PC-9 (cell line): ENCODE results near the gene TMEM18. TPM values are rescaled to one million over a fixed set of nuclear protein-coding genes. Genes with fewer than 3 reads are reported as not detected.
A peak's percentile ranks its signal among the peaks of the same experiment; 100 is the strongest.

ENCODE experiments used
- BruUV-seq: library from RNA; stranded (reverse); fragments of 400-500 nt; replicated peaks from 2 replicates; lab custom pipeline; 2021; lab: Mats Ljungman, UMichigan
- CTCF ChIA-PET: fragments of 300-600 bp; sonication (Branson Sonifier 250); formaldehyde crosslinking; loops from one replicate; lab custom pipeline; 2022; ENCODE audit warnings: antibody characterized with exemption; lab: Charles Lee
- POLR2A ChIA-PET: fragments of 300-600 bp; sonication (Branson Sonifier 250); formaldehyde crosslinking; loops from one replicate; lab custom pipeline; 2022; ENCODE audit warnings: antibody characterized with exemption; ENCODE audit not compliant: unreplicated experiment; lab: Charles Lee
- DNase-seq, 2 experiments: peaks; one replicate each; pipeline versions ENCODE4 v3.0.0 to v3.0.0-alpha.2; 2015 to 2022; ENCODE audit warnings: mixed read lengths in 1 of 2
- H2AFZ ChIP-seq: fragments of 200-600 bp; sonication (generic); 2 replicates; pipeline ENCODE4 v1.8.1; 2017; ENCODE audit warnings: antibody characterized with exemption
- H3F3A ChIP-seq: fragments of 200-600 bp; sonication (generic); 2 replicates; pipeline ENCODE4 v1.8.1; 2017; ENCODE audit warnings: antibody characterized with exemption, mild to moderate bottlenecking, low read depth; ENCODE audit not compliant: insufficient read depth
- H3K27ac ChIP-seq: fragments of 200-600 bp; sonication (generic); 2 replicates; pipeline ENCODE4 v1.6.1; 2016; ENCODE audit warnings: mixed run types
- H3K27me3 ChIP-seq: fragments of 200-600 bp; sonication (generic); 2 replicates; pipeline ENCODE4 v1.6.1; 2016; ENCODE audit warnings: low read depth, mixed run types; ENCODE audit not compliant: insufficient read depth
- H3K36me3 ChIP-seq: fragments of 200-600 bp; sonication (generic); 2 replicates; pipeline ENCODE4 v1.6.1; 2016; ENCODE audit warnings: low read depth, mixed run types
- H3K4me1 ChIP-seq: fragments of 200-600 bp; sonication (generic); replicated peaks from 2 replicates; pipeline ENCODE4 v1.6.1; 2016; ENCODE audit warnings: mixed run types; ENCODE audit not compliant: insufficient read depth
- H3K4me2 ChIP-seq: fragments of 200-600 bp; sonication (generic); 2 replicates; pipeline ENCODE4 v1.6.1; 2017; ENCODE audit warnings: mixed run types
- H3K4me3 ChIP-seq: fragments of 200-600 bp; sonication (generic); 2 replicates; pipeline ENCODE4 v1.6.1; 2016; ENCODE audit warnings: mixed run types
- H3K79me2 ChIP-seq: fragments of 200-600 bp; sonication (generic); 2 replicates; pipeline ENCODE4 v1.6.1; 2017; ENCODE audit warnings: low read depth, mixed run types
- H3K9me2 ChIP-seq: fragments of 200-600 bp; sonication (generic); 2 replicates; pipeline ENCODE4 v1.8.1; 2017; ENCODE audit warnings: mild to moderate bottlenecking; ENCODE audit not compliant: insufficient read depth
- H3K9me3 ChIP-seq: fragments of 200-600 bp; sonication (generic); 2 replicates; pipeline ENCODE4 v1.8.1; 2016; ENCODE audit warnings: low read depth; ENCODE audit not compliant: insufficient read depth
- H4K20me1 ChIP-seq: fragments of 200-600 bp; sonication (generic); 2 replicates; pipeline ENCODE4 v1.8.1; 2017; ENCODE audit not compliant: insufficient read depth
- EZH2 ChIP-seq: fragments of 200-600 bp; sonication (generic); IDR thresholded peaks from 2 replicates; pipeline ENCODE4 v1.8.0; 2017; ENCODE audit warnings: antibody characterized with exemption, low read depth
- intact Hi-C: fragments of 100-400 bp; cut with micrococcal nuclease; formaldehyde crosslinking; loops from one replicate; pipeline ENCODE4 v1.10.0; 2022; ENCODE audit not compliant: unreplicated experiment
- total RNA-seq: library from RNA; stranded (reverse); gene quantifications from 2 replicates; pipeline ENCODE4 v1.2.3, GENCODE V29; 2021
- TF ChIP-seq, protein P1 (sequence below): fragments of 200-600 bp; sonication (generic); conservative IDR thresholded peaks from 2 replicates; pipeline ENCODE4 v1.6.1; 2017; ENCODE audit warnings: mixed run types, antibody characterized with exemption, mild to moderate bottlenecking, moderate library complexity

TMEM18 gene
- total RNA-seq, 1 experiment from 2014 or later = 30.5 TPM

DNA sequence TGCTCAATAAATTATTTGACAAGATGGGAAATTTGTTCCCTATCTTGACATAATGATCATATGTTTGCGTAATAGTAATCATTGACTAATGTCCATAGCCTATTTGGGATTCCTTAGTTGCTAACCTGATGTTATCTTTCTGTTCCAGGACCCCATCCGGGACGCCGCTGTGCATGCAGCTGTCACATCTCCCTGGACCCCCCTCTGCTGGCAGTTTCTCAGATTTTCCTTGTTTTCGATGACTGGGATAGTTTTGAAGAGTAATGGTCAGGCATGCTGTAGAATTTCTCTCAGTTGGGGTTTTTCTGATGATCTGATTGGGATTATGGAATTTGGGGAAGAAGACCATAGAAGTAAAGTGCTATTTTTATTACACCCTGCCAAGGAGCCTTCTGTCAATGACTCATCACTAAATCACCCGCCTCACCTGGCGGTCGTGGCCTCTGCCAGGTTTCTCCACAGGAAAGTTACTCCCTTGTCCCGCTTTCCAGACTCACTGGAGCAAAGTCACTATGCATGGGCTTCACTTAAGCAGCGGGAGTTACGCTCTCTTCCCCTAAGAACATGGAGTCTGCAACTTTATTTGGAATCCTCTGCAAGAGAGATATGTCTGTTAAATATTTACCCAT lies 19.9 kb upstream of the TMEM18 start:
- DNase-seq = peak; percentile 17 to 47
- H3K79me2 ChIP-seq = no peaks in the 10 kb centered on the region
- H3K36me3 ChIP-seq = no peaks in the 10 kb centered on the region
- ChIA-PET CTCF (no interaction called here), POLR2A (no interaction called here)
- no peaks in the 10 kb centered on the region for H3F3A ChIP-seq
- no peaks in the 10 kb centered on the region for H4K20me1 ChIP-seq
- H3K9me2 ChIP-seq = no peaks in the 10 kb centered on the region
- no peak for TF ChIP-seq EZH2
- H2AFZ ChIP-seq = no peak overlapping the region
- H3K27ac ChIP-seq = no peak overlapping the region
- intact Hi-C loops = no loop called here
- H3K9me3 ChIP-seq = no peaks in the 10 kb centered on the region
- H3K27me3 ChIP-seq = peaks cover 41% of the 10 kb centered on the region
- no TSS peak for BruUV-seq
- H3K4me3 ChIP-seq = no peak overlapping the region
- peaks cover 5% of the 10 kb centered on the region; the same call in 1 of the 2 replicates for H3K4me1 ChIP-seq
- no peak overlapping the region for H3K4me2 ChIP-seq

- CTCF ChIA-PET = no interaction called here
- Histone ChIP-seq H3K4me2 (no peak overlapping the region), H3K9me2 (no peaks in the 10 kb centered on the region), H3K4me1 (peaks cover 5% of the 10 kb centered on the region; the same call in 1 of the 2 replicates), H3K9me3 (no peaks in the 10 kb centered on the region), H3F3A (no peaks in the 10 kb centered on the region), H3K27ac (no peak overlapping the region), H4K20me1 (no peaks in the 10 kb centered on the region), H3K79me2 (no peaks in the 10 kb centered on the region), H2AFZ (no peak overlapping the region), H3K4me3 (no peak overlapping the region), H3K27me3 (peaks cover 41% of the 10 kb centered on the region), H3K36me3 (no peaks in the 10 kb centered on the region)
- POLR2A ChIA-PET = no interaction called here
- no peak for TF ChIP-seq EZH2
- TF ChIP-seq, protein P1, sequence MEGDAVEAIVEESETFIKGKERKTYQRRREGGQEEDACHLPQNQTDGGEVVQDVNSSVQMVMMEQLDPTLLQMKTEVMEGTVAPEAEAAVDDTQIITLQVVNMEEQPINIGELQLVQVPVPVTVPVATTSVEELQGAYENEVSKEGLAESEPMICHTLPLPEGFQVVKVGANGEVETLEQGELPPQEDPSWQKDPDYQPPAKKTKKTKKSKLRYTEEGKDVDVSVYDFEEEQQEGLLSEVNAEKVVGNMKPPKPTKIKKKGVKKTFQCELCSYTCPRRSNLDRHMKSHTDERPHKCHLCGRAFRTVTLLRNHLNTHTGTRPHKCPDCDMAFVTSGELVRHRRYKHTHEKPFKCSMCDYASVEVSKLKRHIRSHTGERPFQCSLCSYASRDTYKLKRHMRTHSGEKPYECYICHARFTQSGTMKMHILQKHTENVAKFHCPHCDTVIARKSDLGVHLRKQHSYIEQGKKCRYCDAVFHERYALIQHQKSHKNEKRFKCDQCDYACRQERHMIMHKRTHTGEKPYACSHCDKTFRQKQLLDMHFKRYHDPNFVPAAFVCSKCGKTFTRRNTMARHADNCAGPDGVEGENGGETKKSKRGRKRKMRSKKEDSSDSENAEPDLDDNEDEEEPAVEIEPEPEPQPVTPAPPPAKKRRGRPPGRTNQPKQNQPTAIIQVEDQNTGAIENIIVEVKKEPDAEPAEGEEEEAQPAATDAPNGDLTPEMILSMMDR = no peak
- no peak for DNase-seq
- BruUV-seq = no TSS peak
- intact Hi-C loops = no loop called here
Measured at GRCh38 chr2:696463-696862, 19.3 kb upstream of the TMEM18 start.

DNA sequence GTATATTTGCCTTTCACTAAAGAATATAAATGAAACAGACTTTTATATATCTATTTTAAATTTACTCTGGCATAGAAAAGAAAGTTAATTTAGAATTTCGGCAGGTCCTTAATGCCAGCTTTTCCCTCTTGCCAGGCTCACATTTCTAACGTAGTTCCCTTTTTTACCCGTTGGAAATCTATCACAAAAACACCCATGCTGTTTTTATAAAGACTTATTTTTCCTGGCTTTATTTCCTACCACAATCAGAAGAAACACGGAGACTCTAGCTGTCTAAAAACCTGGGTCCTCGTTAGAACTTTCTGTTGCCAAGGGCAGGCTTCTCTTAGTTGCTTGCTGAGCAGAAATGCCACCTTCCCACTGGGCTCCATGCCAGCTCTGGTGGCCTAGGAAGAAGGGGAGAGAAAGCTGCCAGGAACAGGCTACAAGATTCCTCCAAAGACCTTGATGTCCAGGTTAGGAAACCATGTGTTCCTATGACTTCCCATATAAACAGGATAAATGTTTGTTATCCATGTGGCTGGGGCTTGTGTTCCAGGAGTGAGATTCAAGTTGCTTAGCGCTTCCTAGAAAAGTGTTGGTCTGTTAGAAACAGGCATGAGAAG lies 17.8 kb upstream of the TMEM18 start:
- Histone ChIP-seq H3K27ac (no peak overlapping the region), H3K27me3 (peaks cover 54% of the 10 kb centered on the region), H4K20me1 (no peaks in the 10 kb centered on the region), H3K9me2 (no peaks in the 10 kb centered on the region), H3K9me3 (no peaks in the 10 kb centered on the region), H3K4me3 (no peak overlapping the region), H3K36me3 (no peaks in the 10 kb centered on the region), H3K4me2 (no peak overlapping the region), H3K79me2 (no peaks in the 10 kb centered on the region), H3K4me1 (peaks cover 5% of the 10 kb centered on the region; the same call in 1 of the 2 replicates), H2AFZ (no peak overlapping the region), H3F3A (no peaks in the 10 kb centered on the region)
- ChIA-PET POLR2A (no interaction called here), CTCF (no interaction called here)
- peak in 1 of 2 experiments; percentile 8 for DNase-seq
- intact Hi-C loops = no loop called here
- TF ChIP-seq, protein P1 = no peak
- TF ChIP-seq EZH2 = no peak
- BruUV-seq = no TSS peak
